Amniotic epithelial cell (primary cell): ENCODE results near the gene RNU1-1.
"Not testable (repeated sequence)": the region's sequence is repeated elsewhere in the genome, so short reads cannot be mapped to it uniquely, and the experiment has no call there.

Experiments
- DNase-seq: peaks from one replicate; pipeline ENCODE4 v3.0.0-alpha.2; 2010; ENCODE audit warnings: low read depth

RNU1-1 gene

GRCh38 chr1:16492937-16493336 lies 21.1 kb downstream of the RNU1-1 start:
- not testable (repeated sequence) for DNase-seq

DNA sequence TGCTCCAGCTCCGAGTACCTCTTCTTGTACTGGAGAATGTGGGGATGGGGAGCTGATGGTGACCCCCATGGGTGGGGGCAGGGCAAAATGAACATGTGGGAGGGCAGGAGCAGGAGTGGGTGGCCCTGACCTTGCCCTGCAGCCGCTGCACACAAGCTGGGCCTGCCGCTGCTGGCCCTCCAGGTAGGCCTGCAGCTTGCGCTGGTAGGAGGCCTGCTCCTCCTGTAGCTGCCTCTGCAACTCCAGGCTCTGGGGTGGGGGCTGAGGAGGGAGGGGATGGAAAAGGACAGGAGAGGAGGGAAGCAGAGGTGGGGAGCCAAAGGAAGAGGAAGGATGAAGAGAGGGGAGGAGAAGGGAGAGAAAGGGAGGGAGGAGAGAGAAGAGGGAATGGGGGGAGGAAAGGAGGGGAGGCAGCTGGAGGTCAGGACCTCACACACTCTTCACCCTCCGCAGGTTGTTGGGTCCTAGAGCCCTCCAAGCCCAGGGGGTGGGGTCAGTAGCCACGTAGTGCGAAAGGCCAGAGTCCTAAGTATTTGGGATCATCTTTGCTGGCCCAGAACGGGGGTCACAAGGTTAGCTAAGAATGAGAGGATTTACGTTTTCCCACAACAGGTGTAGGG lies 22.9 kb downstream of the RNU1-1 start:
- DNase-seq: no peak

GRCh38 chr1:16489195-16489880 lies 24.7 kb downstream of the RNU1-1 start:
- not testable (repeated sequence) for DNase-seq

DNA sequence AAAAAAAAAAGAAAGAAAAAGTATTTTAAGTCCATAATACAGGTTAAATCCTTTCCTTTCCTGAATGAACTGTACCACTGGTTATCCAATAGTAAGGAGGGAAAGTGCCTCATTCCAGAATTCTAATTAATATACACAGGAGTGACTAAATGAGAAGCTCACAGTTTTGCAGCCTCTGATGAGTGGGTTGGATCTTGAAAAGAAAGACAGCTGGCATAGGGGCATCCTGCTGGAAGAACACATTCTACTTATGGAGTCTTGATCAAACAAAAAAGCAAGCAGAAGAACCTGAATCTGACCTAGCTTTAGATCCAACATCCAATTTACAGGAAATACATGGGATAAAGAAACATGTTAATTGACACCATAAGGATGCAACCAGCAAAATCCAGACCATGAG lies 27.1 kb downstream of the RNU1-1 start:
- DNase-seq: not testable (repeated sequence)

DNA sequence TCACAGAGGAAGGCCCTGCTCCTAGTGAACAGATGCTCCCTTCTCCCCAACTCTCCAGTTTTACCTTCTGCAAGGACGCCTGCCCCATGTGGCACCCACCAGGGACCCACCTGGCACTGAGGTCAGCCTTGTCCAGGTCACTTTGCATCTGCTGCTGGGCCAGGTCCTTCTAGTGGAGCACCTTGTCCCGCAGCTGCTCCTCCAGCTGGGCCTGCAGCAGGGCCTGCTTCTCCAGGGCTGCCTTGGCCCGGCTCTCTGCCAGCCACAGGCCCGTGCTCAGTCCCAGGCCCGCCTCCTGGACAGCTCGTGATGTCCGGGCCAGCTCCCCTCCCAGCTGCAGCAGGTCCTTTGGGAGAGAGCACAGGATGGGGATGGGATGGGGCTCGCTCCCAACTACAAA lies 27.8 kb downstream of the RNU1-1 start:
- DNase-seq: not testable (repeated sequence)

DNA sequence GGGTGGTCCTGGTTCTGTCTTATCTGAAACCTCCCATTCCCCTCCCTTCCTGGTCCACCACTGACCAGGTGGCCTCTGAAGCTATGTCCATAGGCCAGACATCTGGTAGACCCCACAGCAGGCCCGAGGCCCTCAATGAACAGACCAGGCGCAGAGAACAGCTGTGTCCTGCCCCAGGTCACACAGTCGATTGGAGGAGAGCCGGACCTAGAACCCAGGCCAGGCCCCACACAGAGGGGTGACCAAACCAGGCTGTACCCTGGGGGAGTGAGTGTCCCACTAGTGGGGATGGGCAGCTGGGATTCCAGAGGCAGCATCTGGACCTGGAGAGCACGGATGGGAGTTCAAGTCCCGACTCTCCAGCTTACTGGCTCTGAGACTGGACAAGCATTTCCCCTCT lies 29.2 kb downstream of the RNU1-1 start:
- DNase-seq: no peak

DNA sequence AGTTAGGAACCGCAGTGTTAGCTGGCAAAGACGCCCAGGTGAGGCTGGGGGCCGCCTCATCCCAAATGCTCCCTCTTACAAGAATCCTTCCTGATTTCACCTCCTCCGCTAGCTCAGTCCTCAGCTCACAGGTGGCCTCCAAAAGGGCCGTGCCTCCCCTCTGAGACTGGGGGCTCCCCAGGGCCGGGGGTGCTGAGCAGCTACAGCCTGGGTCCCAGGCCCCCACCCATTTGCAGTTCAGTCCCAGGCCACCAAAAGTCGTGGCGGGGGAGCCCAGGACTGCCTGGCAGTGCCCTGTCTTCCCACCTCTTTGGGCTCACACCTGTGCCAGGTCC lies 29.6 kb downstream of the RNU1-1 start:
- DNase-seq: no peak

DNA sequence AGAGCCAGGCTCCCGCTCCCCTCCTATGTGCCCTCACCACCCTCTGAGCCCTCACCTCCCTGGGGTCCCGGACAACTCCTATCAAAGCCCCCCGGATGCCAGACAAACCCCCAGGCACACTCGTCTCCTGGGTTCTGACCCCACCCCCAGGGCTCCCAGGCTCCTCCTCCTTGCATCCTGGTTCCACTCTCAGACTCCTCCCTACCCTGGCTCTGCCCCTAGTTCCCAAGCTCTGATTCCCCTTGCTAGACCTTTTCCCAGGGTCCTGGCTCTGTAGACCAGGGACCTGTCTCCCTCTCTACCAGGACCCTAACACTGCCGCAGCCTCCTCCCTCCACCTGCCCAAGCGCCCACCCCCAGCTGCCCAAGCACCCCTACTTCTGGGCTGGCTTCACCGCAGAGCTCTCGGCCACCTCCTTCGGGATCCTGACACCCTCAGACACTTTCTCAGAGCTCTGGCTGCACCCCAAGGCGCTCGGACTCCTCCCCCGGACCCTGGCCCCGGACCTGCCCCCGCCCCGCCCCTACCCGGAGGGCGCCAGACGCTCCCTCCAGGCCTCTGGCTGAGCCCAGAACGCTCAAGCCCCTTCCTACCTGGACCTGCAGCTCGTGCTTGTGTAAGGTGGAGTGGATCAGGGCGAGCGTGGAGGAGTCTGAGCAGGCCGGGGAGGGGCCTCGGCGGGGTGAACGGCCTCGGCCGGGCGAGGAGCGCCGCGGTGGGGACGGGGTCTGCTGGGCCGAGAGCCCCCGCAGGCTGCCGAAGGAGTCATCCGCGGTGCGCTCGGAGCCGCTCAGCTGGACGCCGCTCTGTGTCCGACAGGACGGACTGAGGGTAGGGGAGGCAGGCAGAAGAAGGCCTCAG lies 30.2 kb downstream of the RNU1-1 start:
- DNase-seq: not testable (repeated sequence)

GRCh38 chr1:16483146-16483545 lies 30.9 kb downstream of the RNU1-1 start:
- not testable (repeated sequence) for DNase-seq

DNA sequence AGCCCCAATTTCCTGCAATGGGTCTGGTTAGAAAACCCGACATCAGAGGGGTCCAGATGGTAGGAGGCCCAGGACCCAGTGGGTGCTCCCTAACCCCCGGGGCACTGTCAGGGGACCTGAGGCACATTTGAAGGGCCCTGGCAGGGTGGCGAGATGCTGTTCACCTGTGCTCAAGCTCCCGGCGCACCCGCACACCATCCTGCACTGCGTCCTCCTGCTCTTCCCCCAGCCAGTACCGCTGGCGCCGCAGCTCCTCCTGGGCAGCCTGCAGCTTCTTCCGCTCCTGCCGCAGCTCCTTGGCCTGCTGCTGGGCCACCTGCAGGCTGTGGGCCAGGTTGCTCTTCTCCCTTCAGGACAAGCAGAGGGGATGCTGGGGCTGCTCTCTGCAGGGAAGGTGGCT lies 36.0 kb downstream of the RNU1-1 start:
- no peak for DNase-seq

GRCh38 chr1:16475771-16476770 lies 38.0 kb downstream of the RNU1-1 start:
- not testable (repeated sequence) for DNase-seq

DNA sequence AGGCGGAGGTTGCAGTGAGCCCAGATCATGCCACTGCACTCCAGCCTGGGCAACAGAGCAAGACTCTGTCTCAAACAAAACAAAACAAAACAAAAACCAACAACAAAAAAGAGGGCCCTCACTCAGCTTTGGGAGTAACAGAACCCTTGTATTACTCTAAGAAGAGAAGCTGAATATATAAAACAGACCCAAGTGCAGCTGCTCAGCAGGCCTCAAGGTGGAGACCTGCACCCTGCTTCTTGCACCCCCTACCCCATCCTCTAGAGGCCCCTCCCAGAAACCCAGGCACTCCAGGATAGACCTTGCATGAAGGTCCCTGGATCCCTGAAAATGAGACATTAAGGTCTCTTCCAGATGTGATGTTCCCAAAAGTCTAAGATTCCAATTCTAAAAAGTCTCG lies 39.2 kb downstream of the RNU1-1 start:
- not testable (repeated sequence) for DNase-seq

GRCh38 chr1:16474166-16474800 lies 39.8 kb downstream of the RNU1-1 start:
- DNase-seq: no peak

DNA sequence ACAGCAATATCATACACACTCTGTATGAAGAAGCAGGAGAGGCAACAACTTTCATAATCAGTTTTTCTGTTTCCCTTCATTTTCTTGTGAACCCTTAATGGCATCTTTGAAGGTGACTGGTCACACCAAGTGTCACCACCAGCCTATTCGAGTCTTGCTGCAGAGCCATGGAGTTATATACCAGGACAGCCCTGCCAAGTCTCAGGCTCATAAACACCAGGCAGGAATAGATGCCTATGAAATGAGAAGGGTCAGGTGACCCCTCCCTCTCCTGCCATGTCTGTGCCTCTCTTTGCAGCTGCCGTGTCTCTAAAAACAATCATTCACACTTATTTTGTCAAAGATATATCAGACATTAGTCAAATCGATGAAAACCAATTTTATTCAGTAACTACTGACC lies 45.5 kb downstream of the RNU1-1 start:
- DNase-seq: no peak

DNA sequence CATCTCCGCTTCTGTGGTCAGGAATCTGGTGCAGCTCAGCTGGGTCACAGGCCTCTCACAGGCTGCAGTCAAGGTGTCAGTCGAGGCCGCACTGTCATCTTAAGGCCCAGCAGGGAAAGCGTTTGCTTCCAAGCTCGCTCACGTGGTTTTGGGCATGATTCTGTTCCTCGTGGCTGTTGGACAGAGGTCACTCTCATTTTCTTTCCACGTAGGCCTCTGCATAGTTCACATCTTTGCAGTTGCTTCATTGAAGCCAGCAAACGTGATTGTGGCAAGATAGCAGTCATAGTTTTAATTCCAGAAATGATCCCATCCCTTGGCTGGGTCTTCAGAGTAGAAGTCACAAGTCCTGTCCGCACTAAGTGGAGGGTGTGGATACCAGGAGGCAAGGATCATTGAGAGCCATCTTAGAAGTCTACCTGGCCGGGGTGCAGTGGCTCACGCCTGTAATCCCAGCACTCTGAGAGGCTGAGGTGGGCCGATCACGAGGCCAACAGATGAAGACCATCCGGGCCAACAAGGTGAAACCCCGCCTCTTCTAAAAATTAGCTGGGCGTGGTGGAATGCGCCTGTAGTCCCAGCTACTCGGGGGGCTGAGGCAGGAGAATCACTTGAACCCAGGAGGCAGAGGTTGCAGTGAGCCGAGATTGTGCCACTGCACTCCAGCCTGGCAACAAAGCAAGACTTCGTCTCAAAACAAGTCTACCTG lies 49.0 kb downstream of the RNU1-1 start:
- peak; percentile 64 for DNase-seq
